ENCODE measurements around the gene MYBPC2. TPM values are rescaled to one million over a fixed set of nuclear protein-coding genes. Genes with fewer than 3 reads are reported as not detected.

Gene MYBPC2
- total RNA-seq, 2 experiments from 2014 or later: 0.08 TPM; not detected in 1

DNA sequence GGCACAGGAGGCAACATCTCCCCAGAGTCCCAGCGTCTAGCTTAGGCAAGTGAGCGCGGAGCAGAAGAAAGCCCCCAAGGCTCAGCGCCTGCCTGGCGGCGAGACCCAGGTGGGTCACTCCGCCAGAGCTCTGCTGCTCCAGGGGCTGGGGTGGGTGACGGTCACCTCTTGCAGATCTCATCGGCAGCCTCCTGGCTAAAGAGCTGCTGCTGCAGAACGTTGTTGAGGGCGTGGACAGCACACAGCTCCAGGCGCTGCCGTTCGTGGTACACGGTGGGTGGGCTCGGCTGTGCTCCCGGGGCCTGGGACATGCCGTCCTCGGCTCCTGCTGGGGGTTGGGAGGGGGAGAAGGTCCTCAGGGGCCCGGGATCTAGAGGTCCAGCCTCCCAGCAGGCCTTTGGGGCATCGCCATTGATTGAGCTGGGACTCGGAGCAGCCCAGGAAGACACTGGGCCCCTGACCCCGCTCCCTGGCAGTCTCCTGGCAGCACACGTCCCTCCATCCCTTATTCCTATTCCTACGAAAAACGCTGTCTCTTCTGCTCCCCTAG is 77.5 kb downstream of the MYBPC2 start:
- peak overlapping the region; percentile 63 to 91 for H3K27ac ChIP-seq (ENCODE audit: low read depth in 1 of 2, low read length in 2 of 2)
- Mint-ChIP-seq H3K4me3 (peak overlapping the region; percentile 95), H3K27me3 (peaks cover 5% of the 10 kb centered on the region), H3K27ac (peak overlapping the region; percentile 89), H3K9me3 (no peaks in the 10 kb centered on the region), H3K36me3 (ENCODE audit: low read depth) (peaks cover 5% of the 10 kb centered on the region), H3K4me1 (ENCODE audit: low read depth) (peaks cover 15% of the 10 kb centered on the region)
- peaks cover 5% of the 10 kb centered on the region for H3K36me3 ChIP-seq (ENCODE audit: insufficient read depth, low read length)
- H3K9me3 ChIP-seq (ENCODE audit: control insufficient read depth in 1 of 2, insufficient read depth in 1 of 2, low read length in 2 of 2): peaks cover 0 to 15% of the 10 kb centered on the region in 2 experiments
- peaks cover 23% of the 10 kb centered on the region for H3K4me1 ChIP-seq (ENCODE audit: insufficient read depth, low read length)
- TF ChIP-seq, protein P1, sequence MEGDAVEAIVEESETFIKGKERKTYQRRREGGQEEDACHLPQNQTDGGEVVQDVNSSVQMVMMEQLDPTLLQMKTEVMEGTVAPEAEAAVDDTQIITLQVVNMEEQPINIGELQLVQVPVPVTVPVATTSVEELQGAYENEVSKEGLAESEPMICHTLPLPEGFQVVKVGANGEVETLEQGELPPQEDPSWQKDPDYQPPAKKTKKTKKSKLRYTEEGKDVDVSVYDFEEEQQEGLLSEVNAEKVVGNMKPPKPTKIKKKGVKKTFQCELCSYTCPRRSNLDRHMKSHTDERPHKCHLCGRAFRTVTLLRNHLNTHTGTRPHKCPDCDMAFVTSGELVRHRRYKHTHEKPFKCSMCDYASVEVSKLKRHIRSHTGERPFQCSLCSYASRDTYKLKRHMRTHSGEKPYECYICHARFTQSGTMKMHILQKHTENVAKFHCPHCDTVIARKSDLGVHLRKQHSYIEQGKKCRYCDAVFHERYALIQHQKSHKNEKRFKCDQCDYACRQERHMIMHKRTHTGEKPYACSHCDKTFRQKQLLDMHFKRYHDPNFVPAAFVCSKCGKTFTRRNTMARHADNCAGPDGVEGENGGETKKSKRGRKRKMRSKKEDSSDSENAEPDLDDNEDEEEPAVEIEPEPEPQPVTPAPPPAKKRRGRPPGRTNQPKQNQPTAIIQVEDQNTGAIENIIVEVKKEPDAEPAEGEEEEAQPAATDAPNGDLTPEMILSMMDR (IDR thresholded peaks at IDR 0.05): no peak
- POLR2A ChIA-PET: interaction anchor here (1.9 kb wide), 2 partner anchors 134 to 215 kb away, joined by 9 to 16 read pairs; partner anchors contain the start of gene NR1H2
- CTCF ChIA-PET: no interaction called here
- intact Hi-C loops (cut with DNase I, micrococcal nuclease): loop anchor here in 1 of 2 experiments (2.0 to 5.0 kb wide), 7 partner anchors 78 to 1082 kb away; partner anchors contain the start of genes CTU1, MYBPC2 and POLD1
- ATAC-seq (ENCODE audit: poor library complexity) (no peak), DNase-seq (no peak)
- H3K4me3 ChIP-seq (ENCODE audit: low read length): peak overlapping the region; percentile 79
- peaks cover 0 to 4% of the 10 kb centered on the region in 2 experiments for H3K27me3 ChIP-seq (ENCODE audit: control insufficient read depth in 1 of 2, insufficient read depth in 2 of 2, low read length in 2 of 2)

DNA sequence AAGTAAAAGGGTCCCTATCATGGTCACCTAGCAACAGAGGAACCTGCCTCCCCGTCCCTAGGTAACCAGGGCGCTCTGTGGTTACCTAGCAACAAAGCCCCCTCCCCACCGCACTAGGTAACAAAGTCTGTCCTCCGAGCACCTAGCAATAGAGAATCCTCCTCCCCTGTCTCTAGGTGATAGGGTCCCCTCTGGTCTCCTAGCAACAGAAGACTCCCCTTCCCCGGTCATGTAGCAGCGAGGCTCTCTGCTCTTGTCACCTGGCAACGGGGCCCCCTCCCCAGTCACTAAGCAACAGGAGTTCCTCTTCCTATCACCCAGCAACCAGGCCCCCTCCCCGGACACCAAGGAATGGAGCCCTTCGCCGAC is 78.0 kb downstream of the MYBPC2 start:
- H3K4me3 ChIP-seq (ENCODE audit: low read length): peak overlapping the region; percentile 79
- DNase-seq (no peak), ATAC-seq (ENCODE audit: poor library complexity) (peak; percentile 14)
- peaks cover 0 to 15% of the 10 kb centered on the region in 2 experiments for H3K9me3 ChIP-seq (ENCODE audit: control insufficient read depth in 1 of 2, insufficient read depth in 1 of 2, low read length in 2 of 2)
- H3K4me3 Mint-ChIP-seq: peak overlapping the region; percentile 95
- H3K27ac Mint-ChIP-seq: peak overlapping the region; percentile 89
- peaks cover 5% of the 10 kb centered on the region for H3K27me3 Mint-ChIP-seq
- H3K27ac ChIP-seq (ENCODE audit: low read depth in 1 of 2, low read length in 2 of 2): peak overlapping the region; percentile 63 to 91
- TF ChIP-seq, protein P1 (IDR thresholded peaks at IDR 0.05): no peak
- H3K9me3 Mint-ChIP-seq: no peaks in the 10 kb centered on the region
- H3K27me3 ChIP-seq (ENCODE audit: control insufficient read depth in 1 of 2, insufficient read depth in 2 of 2, low read length in 2 of 2): peaks cover 0 to 4% of the 10 kb centered on the region in 2 experiments
- ChIA-PET POLR2A (interaction anchor here (0.6 to 1.9 kb wide), 14 partner anchors 27 to 294 kb away, joined by 3 to 19 read pairs (median 6); partner anchors contain the start of genes NR1H2 and POLD1), CTCF (interaction anchor here (1.0 to 1.8 kb wide), 3 partner anchors 46 to 153 kb away, joined by 4 to 5 read pairs (median 5); no protein-coding TSS in a partner anchor)
- H3K4me1 ChIP-seq (ENCODE audit: insufficient read depth, low read length): peaks cover 23% of the 10 kb centered on the region
- intact Hi-C loops (cut with DNase I, micrococcal nuclease): loop anchor here (1.0 to 5.0 kb wide), 10 partner anchors 34 to 1082 kb away; partner anchors contain the start of genes EMC10 (in 2 of the 2), GARIN5A (in 2 of the 2), CTU1 (in 1 of the 2) and MYBPC2 (in 1 of the 2)
- H3K4me1 Mint-ChIP-seq (ENCODE audit: low read depth): peaks cover 15% of the 10 kb centered on the region
- H3K36me3 ChIP-seq (ENCODE audit: insufficient read depth, low read length): peaks cover 4% of the 10 kb centered on the region
- H3K36me3 Mint-ChIP-seq (ENCODE audit: low read depth): peaks cover 5% of the 10 kb centered on the region

DNA sequence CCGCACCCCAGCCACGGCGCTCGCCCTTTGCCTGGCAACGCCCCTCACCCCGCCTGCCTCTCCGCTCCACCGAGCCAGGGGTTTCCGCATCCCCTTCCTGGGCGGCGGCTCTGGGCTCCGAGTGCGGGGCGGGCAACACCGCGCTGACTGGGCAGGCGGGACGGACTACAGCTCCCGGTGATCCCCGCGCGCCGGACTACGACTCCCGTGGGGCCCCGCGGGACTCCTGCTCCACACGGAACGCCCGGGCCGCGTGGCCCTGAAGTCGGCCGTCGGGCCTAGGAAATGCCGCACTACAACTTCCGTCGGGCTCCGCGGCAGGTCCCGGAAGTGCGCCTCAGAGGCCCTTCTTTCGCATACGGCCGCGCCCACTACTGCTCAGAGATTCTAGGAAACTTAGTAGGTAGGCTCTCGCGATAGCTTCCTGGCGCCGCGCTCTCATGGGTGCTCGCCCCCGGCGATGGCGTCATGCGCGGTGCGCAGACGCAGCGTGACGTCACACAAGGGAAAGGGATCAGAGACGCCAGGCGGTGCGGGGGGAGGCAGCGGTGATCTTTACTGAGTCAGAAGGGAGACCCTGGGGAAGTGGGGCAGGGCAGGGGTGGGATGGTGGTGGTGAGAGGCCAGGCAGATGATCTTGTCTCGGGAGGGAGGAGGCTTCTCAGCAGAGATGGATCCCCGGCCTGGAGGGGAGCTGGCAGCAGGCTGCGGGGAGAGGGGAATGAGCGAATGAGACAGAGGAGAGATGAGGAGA is 78.6 kb downstream of the MYBPC2 start, which contains the start of gene JOSD2:
TSS of gene JOSD2 (minus strand) at position 123 of the 754 bp plus-strand sequence. CDS start 760 bp downstream, outside the sequence.
- Histone ChIP-seq H3K27me3 (ENCODE audit: control insufficient read depth in 1 of 2, insufficient read depth in 2 of 2, low read length in 2 of 2) (peaks cover 0 to 4% of the 10 kb centered on the region in 2 experiments), H3K4me3 (ENCODE audit: low read length) (peak within 1 kb of the TSS; percentile 79), H3K27ac (ENCODE audit: low read depth in 1 of 2, low read length in 2 of 2) (peak within 1 kb of the TSS; percentile 63 to 91), H3K4me1 (ENCODE audit: insufficient read depth, low read length) (peaks cover 23% of the 10 kb centered on the region), H3K9me3 (ENCODE audit: control insufficient read depth in 1 of 2, insufficient read depth in 1 of 2, low read length in 2 of 2) (peaks cover 0 to 15% of the 10 kb centered on the region in 2 experiments), H3K36me3 (ENCODE audit: insufficient read depth, low read length) (no peaks in the 10 kb centered on the region)
- H3K9me3 Mint-ChIP-seq: no peaks in the 10 kb centered on the region
- TF ChIP-seq, protein P1 (IDR thresholded peaks at IDR 0.05): no peak
- ATAC-seq (ENCODE audit: poor library complexity): peak; percentile 91
- H3K4me1 Mint-ChIP-seq (ENCODE audit: low read depth): peaks cover 15% of the 10 kb centered on the region
- H3K4me3 Mint-ChIP-seq: peak within 1 kb of the TSS; percentile 95
- ChIA-PET POLR2A (interaction anchor here (0.5 to 1.9 kb wide), 15 partner anchors 27 to 938 kb away, joined by 3 to 19 read pairs (median 5); partner anchors contain the start of genes NR1H2 and POLD1), CTCF (interaction anchor here (1.0 to 1.8 kb wide), 3 partner anchors 45 to 154 kb away, joined by 4 to 5 read pairs (median 5); no protein-coding TSS in a partner anchor)
- peaks cover 6% of the 10 kb centered on the region for H3K27me3 Mint-ChIP-seq
- H3K36me3 Mint-ChIP-seq (ENCODE audit: low read depth): peaks cover 5% of the 10 kb centered on the region
- intact Hi-C loops (cut with DNase I, micrococcal nuclease): loop anchor here (1.0 to 5.0 kb wide), 10 partner anchors 35 to 1081 kb away; partner anchors contain the start of genes EMC10 (in 2 of the 2), GARIN5A (in 2 of the 2), CTU1 (in 1 of the 2) and MYBPC2 (in 1 of the 2)
- peak within 1 kb of the TSS; percentile 89 for H3K27ac Mint-ChIP-seq
- DNase-seq: peak; percentile 94 to 100 (median 96)
